ENCODE data around the gene TBC1D13.
"Not testable (repeated sequence)": the region's sequence is repeated elsewhere in the genome, so short reads cannot be mapped to it uniquely, and the experiment has no call there.

The TBC1D13 gene, protein sequence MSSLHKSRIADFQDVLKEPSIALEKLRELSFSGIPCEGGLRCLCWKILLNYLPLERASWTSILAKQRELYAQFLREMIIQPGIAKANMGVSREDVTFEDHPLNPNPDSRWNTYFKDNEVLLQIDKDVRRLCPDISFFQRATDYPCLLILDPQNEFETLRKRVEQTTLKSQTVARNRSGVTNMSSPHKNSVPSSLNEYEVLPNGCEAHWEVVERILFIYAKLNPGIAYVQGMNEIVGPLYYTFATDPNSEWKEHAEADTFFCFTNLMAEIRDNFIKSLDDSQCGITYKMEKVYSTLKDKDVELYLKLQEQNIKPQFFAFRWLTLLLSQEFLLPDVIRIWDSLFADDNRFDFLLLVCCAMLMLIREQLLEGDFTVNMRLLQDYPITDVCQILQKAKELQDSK

DNA sequence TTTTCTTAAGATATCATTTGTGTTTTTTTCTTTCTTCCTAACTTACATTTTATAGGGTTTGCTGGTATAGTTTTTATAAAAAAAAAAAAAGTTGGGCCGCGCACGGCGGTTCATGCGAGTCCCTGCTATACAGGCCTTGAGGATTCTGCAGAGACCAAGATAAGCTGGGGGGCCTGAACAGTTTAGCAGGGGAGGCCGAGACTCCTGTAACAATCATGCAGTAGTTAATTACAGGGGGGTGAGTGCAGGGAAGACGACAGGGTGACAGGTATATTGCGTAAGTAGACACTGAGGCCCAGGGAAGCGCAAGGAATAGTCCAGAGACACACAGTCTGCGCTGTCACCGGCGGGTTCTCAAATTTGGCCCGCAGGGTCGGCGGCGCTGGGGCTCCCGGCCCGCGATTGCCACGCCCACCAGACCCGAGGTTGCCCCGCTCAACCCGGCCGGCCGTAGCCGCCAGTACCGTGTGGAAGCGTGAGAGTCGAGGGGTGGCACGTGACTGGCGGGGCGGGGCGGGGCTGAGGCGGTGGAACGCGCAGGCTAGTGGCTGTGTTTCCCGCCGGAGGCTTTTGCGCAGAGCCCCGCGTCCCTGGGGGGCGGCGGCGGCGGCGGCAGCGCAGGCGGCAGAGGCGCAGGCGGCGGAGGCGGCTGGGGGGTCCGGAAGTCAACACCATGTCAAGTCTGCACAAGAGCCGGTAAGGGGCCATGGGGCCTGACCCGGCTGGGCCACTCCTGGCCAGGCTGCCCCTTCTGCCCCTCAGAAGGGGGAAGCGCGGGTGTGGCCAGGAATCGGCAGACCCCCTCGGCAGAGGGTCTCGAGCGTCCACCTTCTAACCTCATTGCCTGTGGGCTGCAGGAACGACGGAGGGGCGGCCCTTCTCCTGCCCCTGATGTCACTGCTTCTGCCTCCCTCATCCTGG, at the start of gene TBC1D13:
Gene TBC1D13, plus strand, starts transcription at position 573 of the 921 bp plus-strand sequence. Its CDS starts 101 bp downstream, at position 674.
- DNase-seq, result peak; percentile 91

DNA sequence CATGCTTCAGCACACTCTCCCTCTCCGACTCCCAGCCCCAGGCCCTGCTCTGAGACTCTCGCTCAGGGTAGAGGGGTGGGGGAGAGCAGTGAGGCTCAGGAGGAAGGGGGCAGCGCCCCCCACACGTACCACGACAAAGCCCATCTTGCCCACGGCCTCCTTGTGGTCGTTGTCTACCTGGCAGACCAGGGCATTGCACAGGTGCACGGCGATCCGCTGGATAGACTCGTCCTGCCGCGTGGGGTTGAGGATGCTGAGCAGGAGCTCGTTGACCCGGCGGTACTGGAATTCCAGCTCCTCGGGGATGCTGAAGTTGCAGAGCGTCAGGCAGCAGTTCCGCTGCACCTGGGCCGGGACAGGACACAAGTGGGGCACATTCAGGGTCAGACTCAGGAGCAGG, 44.7 kb upstream of the TBC1D13 start:
- no peak for DNase-seq

DNA sequence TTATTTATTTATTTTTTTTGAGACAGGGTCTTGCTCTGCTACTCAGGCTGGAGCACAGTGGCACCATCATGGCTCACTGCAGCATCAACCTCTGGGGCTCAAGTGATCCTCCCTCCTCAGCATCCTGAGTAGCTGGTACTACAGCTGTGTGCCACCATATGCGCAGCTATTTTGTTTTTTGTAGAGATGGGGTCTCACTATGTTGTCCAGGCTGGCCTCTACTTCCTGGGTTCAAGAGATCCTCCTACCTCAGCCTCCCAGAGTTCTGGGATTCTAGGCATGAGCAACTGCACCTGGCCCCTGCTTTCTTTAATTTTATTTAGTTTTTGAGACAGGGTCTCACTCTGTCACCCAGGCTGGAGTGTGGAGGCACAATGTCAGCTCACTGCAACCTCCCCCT, 43.6 kb upstream of the TBC1D13 start:
- no peak for DNase-seq

DNA sequence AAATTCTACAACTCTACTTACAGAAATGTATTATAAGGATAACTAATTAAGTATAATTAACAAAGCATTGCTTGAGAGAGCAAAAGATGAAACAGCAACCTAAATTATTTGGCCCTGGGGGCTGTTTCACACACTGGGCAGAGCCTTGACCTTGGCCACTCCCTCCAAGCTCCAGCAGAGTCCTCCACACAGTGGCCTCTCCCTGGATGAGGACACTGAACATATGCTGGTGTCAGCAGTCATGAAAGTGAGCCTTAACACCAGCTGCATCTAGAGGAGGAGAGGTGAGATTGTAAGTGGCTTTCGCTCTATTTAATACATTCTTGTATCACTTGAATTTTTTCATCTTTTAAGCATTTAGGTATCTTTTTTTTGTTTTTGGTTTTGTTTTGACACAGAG, 39.8 kb upstream of the TBC1D13 start:
- no peak for DNase-seq

DNA sequence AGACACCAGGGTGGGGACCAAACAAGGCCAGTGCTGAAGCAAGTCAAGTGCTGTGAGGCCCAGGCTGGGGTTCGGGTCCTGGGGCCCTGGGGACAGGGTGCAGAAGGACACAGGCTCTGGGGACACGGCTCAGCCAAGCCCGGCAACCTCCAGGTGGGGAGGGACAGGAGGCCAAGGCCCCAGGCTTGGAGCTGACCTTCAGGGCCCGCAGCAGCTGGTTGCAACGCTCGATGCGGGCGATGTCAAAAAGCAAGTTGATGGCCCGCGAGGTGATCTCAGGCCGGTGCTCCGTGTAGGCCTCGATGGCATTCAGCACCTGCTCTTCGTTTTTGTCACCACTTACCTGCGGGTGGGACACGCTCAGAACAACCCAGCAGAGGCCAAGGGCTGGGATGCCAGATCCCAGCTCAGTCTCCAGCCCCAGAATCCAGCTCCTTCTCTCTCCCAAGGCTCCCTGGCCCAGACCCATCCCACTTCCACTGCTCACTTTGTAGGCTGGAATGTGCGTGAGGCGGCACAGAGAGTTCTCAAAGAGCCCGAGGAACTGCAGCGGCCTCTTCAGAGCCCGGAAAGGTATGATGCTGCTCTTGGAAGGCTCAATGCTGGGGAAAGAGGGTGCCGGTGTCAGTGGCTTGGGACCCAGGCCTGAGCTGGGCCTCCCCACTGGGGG, 36.0 kb upstream of the TBC1D13 start:
- DNase-seq, result no peak

DNA sequence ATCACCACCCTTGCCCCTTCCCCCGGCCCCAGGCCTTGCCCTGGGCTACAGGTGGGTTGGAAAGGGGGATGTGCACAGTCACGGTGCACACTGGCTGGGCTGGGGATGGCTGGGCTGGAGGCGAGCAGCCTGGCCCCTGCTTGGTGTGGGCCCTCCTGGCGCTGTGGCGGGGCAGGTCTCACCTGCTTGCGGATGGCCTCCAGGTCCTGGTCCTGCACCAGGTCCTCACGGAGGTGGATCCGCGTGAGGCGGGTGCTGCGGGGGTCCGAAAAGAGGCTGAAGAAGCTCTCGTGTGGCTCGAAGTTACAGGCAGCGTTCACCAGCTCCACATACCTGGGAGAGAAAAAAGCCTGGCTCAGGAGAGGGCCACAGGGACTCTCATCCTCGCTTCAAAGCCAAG, 33.4 kb upstream of the TBC1D13 start:
- DNase-seq, result no peak

DNA sequence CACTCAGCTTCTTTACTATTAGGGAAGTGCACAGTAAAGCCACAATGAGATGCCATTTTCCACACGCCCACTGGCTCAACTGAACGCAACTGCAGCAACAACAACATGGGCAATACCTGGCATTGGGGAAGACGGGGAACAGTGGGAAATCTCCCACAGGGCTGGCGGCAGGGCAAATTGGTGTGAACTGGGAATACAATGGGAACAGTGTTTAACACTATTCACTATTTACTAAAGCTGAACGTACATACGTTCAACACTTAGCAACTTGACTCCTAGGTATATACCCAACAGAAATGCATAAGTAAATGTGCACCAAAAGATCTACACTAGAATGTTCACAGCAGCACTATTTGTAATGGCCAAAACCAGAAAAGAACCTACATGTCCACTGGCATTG, 29.5 kb upstream of the TBC1D13 start:
- DNase-seq, result no peak

DNA sequence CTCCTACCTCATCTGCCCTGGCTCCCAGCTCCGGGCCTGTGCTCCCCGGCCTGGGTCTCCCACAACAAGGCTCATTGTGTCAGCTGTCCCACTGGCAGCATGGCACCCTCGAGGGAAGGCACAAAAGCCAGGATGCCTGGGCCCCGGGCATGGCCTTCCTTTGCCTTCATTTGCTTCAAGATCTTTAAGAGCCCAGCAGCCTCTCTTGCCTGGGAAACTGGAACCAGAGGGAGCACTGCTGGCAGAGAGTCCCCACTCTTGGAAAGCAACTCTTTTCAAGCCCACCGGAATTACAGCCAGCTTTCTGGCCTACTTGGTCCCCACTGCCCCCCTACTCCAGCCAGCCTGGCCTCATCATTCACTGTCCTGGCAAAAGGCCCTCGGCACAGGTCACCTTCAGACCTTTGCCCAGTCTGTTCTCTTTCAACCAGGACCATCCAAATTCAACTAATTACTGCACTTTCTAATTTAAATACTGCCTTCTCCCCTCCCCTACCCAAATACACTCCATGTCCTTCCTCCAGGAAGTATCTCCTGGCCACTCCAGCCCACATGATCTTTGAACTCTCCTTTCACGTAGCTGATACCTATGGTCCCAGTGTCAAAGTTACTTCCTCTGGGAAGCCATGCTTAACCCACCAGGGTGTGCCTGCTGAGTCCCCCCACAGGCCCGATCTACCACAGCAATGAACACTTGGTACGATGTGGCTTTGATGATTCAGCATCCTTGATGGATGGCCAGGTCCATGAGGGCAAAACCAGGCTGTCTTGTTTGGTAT, 24.2 kb upstream of the TBC1D13 start:
- no peak for DNase-seq

DNA sequence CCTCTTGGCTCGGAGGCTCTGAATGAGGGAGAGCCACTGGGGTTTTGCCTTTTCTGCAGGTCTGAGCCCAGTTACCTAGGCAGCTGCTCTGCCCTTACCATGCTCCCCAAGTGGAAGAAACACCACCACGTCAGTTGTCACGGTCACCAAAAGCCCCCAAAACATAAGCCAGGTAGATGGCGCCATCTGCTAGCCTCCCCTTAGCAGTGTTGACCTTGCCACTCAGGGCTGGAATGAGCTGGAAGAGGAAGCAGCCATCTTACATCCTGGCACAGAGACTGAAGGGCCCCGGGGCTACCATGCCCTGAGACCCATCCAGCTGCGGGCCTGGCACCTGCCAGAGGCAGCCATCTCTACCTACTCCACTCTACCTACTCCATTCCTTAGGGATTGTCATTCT, 22.7 kb upstream of the TBC1D13 start:
- no peak for DNase-seq

DNA sequence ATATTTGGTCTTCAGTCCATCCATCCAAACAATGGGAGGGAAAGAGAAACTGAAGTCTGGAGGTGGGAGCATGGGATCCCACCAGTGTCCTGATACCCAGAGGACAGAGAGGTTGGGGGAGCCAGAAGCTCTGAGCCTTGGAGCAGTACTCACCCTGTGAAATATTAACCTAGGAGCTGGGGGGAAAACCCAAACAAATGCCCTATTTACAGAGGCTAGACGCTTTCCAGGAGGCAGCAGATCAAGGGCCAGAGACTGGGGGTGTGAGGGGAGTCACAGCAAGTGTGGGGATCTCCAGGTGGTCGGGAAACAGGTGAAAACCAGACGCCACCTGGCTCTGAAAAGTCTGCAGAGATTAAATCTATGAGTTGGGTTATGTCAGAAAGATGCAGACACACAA, 21.6 kb upstream of the TBC1D13 start:
- DNase-seq, result no peak

DNA sequence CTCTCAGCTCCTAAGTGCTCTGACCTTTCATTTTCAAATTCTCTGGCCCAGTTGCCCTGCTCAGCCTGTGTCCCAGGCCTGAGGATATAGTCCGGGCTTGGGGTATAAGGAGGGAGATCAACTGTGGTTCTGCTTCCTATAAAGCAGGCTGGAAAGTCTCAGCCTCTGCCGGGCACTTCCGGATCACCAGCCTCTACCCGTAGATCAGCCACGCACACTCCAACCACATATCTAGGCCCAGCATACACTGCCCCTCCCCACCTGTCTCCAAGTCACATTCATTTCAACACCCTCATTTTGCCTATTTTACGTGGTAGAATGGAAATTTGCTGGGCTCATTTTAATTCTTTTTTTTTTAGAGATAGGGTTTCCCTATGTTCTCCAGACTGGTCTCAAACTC, 18.4 kb upstream of the TBC1D13 start:
- DNase-seq, result no peak

DNA sequence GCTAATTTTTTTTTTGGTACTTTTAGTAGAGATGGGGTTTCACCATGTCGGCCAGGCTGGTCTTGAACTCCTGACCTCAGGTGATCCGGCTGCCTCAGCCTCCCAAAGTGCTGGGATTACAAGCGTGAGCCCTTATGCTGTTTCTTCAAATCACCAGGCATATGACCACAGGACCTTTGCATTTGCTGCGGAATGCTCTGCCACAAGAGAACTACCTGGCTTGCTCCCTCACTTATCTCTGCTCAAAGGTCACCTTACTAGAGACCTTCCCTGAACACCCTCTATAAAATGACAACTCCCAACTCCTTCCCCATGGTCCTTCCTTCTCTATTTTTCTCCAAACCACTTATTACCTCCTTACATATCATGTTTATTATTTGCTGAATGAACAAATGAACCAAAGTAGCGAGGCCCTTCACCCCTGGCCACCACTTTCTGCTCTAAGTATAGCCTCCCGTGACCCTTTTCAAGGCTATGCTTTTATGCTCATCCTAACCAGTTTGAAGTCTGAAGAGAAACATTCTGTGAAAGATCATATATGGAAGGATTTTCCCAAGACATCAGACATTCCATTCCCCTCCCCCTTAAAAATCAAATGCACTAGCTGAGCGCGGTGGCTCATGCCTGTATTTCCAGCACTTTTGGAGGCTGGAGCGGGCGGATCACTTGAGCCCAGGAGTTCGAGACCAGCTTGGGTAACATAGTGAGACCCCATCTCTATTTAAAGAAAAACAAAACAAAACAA, 16.6 kb upstream of the TBC1D13 start:
- DNase-seq, result no peak

DNA sequence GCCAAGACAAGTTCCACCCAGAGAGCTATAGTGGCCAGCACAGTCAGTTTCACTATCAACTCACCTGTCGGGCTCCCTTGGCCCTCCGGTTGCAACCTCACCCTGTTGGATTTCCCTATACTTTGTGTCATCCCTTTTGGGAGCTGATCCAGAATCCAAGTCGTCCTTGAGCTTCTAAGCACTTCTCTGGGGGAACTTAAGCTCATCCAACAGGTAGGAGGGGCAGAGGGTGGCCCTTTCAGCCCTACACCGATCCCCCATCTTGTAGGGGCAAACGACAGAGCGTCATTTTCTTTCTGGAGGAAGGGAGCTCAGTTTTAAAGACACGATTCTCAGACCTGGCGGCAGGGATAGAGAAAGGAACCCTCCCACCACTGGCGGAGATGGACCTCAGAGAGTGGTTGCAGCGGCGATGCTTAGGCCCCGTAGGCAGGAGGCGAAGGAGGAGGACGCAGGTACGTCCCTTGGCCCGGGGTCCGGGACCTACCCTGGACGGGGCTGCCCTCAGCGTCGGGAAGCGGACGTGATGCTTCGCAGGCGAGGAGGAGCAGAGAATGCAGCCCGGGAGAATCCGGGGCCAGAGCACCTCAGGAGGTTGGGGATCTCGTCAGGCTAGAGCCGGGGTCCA, 15.8 kb upstream of the TBC1D13 start:
- DNase-seq, result no peak

DNA sequence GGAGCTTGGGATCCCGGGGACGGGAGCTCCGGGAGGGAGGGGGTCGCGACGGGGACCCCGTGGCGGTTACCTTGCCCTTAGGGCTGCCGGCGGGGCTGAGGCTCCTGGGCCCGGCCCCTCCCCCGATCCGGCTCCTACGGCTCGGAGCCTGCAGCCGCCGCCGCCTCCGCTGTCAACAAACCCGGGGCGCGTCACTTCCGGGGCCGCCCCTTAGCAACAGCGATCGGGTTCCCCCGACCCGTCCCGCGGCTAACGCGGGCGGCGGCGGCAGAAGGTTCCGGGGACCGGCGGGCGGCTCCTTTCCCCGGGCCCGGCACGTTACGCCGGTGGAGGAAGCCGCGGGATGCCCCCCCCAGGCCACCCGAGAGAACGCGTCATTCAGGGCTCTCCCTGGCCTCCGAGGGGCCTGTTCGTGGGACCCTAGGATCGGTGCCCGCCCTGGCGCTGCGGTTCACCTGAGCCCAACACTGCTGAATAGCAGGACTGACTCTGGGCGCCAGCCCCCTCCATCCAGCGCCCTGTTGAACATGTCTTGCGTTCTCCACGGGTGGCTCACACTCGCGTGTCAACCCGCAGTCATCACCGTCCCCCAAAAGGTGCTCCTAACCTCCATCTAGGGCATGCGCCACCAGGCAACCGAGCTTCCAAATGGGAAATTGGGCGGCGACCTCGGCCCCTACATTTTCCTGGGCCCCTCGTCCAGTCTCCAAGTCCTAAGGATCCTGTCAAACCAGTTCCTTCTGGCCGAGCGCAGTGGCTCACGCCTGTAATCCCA, 15.1 kb upstream of the TBC1D13 start, which contains the start of gene ZER1:
Gene ZER1, minus strand, starts transcription at position 183 of the 775 bp plus-strand sequence. CDS start 16,362 bp downstream, outside the sequence.
- peak; percentile 97 for DNase-seq

DNA sequence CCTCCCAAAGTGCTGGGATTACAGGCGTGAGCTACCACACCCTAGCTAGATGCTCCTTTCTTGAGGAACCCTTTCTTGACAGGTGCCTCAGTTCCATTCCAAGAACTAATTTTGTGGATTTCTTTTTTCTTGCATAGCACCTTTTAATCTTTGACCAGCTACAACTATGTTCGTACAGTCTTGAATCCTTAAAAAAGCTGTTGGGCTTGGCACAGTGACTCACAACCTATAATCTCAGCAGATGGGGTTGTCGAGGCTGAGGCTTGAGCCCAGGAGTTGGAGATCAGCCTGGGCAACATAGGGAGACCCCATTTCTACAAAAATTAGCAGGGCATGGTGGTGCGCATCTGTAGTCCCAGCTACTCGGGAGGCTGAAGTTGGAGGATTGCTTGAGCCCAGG, 14.0 kb upstream of the TBC1D13 start:
- DNase-seq, result no peak

DNA sequence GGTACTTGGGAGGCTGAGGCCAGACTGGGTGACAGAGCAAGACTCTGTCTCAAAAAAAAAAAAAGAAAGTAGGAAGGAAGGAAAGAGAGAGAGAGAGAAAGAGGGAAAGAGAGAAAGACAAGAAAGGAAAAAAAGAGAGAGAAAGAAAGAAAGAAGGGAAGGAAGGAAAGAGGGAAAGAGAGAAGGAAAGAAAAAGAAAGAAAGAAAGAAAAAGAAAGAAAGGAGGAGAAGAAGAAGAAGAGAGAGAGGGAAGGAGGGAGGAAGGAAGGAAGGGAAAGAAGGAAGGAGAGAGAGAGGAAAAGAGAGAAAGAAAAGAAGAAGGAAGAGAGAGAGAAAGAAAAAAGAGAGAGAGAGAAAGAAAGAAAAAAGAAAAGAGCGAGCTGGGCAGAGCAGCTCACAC, 12.2 kb upstream of the TBC1D13 start:
- no peak for DNase-seq

DNA sequence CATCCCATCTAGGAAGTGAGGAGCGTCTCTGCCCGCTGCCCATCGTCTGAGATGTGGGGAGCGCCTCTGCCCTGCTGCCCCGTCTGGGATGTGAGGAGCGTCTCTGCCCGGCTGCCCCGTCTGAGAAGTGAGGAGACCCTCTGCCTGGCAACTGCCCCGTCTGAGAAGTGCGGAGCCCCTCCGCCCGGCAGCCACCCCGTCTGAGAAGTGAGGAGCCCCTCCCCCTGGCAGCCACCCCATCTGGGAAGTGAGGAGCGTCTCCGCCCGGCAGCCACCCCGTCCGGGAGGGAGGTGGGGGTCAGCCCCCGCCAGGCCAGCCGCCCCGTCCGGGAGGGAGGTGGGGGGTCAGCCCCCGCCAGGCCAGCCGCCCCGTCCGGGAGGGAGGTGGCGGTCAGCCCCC, 7.0 kb upstream of the TBC1D13 start:
- DNase-seq, result not testable (repeated sequence)

DNA sequence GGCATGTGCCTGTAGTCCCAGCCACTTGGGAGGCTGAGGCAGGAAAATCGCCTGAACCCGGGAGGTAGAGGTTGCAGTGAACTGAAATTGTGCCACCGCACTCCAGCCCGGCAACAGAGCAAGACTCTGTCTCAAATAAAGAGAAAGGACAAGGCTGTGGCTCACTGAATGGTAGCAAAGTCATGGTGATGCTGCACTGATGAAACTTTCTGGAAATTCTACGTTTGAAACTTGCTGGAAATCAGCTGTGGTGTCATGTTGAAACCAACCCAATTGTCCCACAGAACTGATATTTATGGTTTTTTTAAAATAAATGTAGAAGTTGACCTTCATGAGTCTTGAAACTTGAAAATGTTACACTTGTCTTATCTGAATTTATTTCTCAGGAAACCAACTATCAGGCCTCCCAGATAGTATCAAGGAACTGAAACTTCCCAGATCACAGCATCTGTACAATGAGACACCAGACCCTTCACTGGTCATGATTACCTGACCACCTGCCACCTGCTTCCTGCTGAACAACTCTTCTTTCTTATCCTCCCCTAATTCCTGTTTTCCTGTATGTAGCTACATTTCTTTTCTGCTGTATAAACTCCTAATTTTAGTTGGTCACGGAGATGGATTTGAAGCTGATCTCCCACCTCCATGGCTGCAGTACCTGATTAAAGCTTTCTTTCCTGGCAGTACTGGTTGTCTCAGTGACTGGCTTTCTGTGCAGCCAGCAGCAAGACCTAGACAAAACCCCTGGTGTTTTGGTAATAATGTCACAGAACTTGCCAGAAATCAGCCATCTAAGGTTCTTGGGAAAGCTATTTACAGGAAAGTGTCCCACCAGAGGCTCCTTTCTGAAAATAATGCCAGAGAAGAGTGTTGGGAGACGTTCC, 5.6 kb upstream of the TBC1D13 start:
- no peak for DNase-seq

DNA sequence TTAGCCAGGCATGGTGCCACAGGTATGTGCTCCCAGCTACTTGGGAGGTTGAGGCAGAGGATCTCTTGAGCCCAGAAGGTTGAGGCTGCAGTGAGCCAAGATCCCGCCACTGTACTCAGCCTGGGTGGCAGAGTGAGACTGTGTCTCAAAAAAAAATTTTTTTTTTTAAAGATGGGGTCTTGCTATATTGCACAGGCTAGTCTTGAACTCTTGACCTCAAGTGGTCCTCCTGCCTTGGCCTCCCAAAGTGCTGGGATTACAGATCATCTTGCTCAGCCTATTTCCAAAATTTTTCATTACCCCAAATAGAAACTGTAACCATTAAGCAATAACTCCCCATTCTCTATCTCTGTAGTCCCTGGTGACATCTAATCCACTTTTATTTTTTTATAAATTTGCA, 4.4 kb upstream of the TBC1D13 start:
- DNase-seq, result no peak
